ENCODE data around the gene LRP1B.

GRCh38 chr2:141271346-141271745, 859.5 kb downstream of the LRP1B start:
- no peak for TF ChIP-seq TAF1 (IDR thresholded peaks at IDR 0.05; ENCODE audit: low read depth)
- no peak for TF ChIP-seq CTCF (IDR thresholded peaks at IDR 0.05; ENCODE audit: poor library complexity, severe bottlenecking)

Data from neural cell (in vitro differentiated cells).